Spleen (tissue), 7 donors: ENCODE measurements around the gene ALKBH2.

Experiments
- CTCF ChIP-seq, 11 experiments: fragments of 200-600 bp in 7 of 11; fragments of 450-650 bp in 4 of 11; sonication (generic) in 4 of 11; IDR thresholded peaks in 8 of 11; conservative IDR thresholded peaks in 3 of 11; 1 replicate in 7 of 11; 2 replicates in 4 of 11; pipeline versions ENCODE4 v1.4.0 to v1.8.0; 2016 to 2021; ENCODE audit warnings: antibody characterized with exemption in 11 of 11, inconsistent platforms in 4 of 11, mild to moderate bottlenecking in 1 of 11
- POLR2AphosphoS5 ChIP-seq, 3 donors: sonication (generic); formaldehyde crosslinking; IDR thresholded peaks; one replicate each; pipeline ENCODE4 v1.5.1; 2017; ENCODE audit warnings: antibody characterized with exemption in 3 of 3
- donor health status: DM: no; HTN: no; CAD: no; lungs with moderate emphysema.
- donor health status: DM: no; HTN: no; CAD: no.
- donor health status: DM: no; HTN: no; CAD: no.

- TF ChIP-seq CTCF (IDR thresholded peaks at IDR 0.05 in 8 of 11, conservative IDR thresholded peaks at IDR 0.05 in 3 of 11) (no peak), POLR2AphosphoS5 (IDR thresholded peaks at IDR 0.05) (no peak)
Observed at GRCh38 chr12:109113661-109114321, 20.5 kb upstream of the ALKBH2 start.
